Stimulated activated CD4-positive, alpha-beta T cell treated with anti-CD3 and anti-CD28 coated beads, Interleukin-1b, Interleukin-23, amount 100 ng/mL, for 24 hours (primary cell): ENCODE measurements around the gene HBM.
"Not testable (repeated sequence)": the region's sequence is repeated elsewhere in the genome, so short reads cannot be mapped to it uniquely, and the experiment has no call there.

Source experiments
- DNase-seq, 4 experiments: peaks; one replicate each; pipeline ENCODE4 v3.0.0-alpha.2; 2020; ENCODE audit warnings: low read depth in 4 of 4, low spot score in 1 of 4

The HBM gene

DNA sequence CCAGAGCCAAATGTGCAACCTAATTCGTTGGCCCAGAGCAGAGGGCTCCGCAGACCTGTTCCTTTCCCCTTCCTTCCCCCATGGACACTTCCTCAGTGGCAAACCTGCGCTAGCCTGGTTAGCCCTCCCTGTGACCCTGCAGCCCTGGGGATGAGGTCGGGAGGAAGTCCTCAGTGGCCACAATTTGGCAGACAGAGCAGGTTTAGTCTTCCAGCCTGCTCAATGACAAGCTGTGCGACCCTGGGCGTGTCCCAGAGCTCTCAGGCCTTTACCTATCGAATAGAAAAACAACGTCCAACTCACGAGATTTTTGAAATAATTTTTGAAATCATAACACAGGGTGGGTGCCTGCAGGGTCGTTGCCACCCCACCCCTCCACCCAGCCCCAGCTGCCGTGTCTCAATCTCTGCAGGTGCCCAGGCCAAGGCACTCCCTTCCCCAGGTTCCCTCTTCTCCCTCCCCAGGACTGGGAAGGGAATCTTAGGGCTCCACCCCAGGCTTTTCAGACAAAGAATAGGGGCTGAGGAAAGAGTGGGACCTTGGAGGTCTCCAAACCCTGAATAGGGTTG lies 1.4 kb downstream of the HBM start:
- DNase-seq, result no peak

GRCh38 chr16:168424-168823 lies 2.6 kb downstream of the HBM start:
- no peak for DNase-seq

DNA sequence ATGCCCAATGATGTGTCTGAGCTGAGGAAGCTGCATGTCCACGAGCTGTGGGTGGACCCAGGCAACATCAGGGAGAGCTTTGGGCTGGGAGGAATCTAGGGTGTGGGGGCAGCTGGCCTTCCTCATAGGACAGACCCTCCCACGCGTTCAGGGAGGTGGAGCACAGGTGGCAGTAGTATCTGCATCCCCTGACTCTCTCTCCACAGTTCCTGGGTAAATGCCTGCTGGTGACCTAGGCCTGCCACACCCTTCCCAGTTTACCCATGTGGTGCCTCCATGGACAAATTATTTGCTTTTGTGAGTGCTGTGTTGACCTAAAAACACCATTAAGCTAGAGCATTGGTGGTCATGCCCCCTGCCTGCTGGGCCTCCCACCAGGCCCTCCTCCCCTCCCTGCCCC lies 3.2 kb downstream of the HBM start:
- DNase-seq, result no peak

- not testable (repeated sequence) for DNase-seq
These were observed 4.3 kb downstream of the HBM start for GRCh38 chr16:170088-170507.

DNA sequence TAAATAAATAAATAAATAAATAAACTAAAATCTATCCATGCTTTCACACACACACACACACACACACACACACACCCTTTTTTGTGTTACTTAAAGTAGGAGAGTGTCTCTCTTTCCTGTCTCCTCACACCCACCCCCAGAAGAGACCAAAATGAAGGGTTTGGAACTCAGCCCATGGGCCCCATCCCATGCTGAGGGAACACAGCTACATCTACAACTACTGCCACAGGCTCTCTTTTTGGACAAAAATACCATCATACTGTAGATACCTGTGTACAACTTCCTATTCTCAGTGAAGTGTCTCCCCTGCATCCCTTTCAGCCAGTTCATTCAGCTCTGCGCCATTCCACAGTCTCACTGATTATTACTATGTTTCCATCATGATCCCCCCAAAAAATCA lies 5.0 kb downstream of the HBM start:
- no peak for DNase-seq

DNA sequence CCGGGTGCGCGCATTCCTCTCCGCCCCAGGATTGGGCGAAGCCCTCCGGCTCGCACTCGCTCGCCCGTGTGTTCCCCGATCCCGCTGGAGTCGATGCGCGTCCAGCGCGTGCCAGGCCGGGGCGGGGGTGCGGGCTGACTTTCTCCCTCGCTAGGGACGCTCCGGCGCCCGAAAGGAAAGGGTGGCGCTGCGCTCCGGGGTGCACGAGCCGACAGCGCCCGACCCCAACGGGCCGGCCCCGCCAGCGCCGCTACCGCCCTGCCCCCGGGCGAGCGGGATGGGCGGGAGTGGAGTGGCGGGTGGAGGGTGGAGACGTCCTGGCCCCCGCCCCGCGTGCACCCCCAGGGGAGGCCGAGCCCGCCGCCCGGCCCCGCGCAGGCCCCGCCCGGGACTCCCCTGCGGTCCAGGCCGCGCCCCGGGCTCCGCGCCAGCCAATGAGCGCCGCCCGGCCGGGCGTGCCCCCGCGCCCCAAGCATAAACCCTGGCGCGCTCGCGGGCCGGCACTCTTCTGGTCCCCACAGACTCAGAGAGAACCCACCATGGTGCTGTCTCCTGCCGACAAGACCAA lies 6.7 kb downstream of the HBM start, which contains the start of gene HBA2:
Gene HBA2 (plus strand): TSS at position 503 of the 568 bp plus-strand sequence. CDS start 37 bp downstream, at position 540.
- DNase-seq, result not testable (repeated sequence)

DNA sequence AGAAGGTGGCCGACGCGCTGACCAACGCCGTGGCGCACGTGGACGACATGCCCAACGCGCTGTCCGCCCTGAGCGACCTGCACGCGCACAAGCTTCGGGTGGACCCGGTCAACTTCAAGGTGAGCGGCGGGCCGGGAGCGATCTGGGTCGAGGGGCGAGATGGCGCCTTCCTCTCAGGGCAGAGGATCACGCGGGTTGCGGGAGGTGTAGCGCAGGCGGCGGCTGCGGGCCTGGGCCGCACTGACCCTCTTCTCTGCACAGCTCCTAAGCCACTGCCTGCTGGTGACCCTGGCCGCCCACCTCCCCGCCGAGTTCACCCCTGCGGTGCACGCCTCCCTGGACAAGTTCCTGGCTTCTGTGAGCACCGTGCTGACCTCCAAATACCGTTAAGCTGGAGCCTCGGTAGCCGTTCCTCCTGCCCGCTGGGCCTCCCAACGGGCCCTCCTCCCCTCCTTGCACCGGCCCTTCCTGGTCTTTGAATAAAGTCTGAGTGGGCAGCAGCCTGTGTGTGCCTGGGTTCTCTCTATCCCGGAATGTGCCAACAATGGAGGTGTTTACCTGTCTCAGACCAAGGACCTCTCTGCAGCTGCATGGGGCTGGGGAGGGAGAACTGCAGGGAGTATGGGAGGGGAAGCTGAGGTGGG lies 7.6 kb downstream of the HBM start:
- DNase-seq, result not testable (repeated sequence)

- DNase-seq, result not testable (repeated sequence)
These were observed 8.4 kb downstream of the HBM start for GRCh38 chr16:173928-174769.

DNA sequence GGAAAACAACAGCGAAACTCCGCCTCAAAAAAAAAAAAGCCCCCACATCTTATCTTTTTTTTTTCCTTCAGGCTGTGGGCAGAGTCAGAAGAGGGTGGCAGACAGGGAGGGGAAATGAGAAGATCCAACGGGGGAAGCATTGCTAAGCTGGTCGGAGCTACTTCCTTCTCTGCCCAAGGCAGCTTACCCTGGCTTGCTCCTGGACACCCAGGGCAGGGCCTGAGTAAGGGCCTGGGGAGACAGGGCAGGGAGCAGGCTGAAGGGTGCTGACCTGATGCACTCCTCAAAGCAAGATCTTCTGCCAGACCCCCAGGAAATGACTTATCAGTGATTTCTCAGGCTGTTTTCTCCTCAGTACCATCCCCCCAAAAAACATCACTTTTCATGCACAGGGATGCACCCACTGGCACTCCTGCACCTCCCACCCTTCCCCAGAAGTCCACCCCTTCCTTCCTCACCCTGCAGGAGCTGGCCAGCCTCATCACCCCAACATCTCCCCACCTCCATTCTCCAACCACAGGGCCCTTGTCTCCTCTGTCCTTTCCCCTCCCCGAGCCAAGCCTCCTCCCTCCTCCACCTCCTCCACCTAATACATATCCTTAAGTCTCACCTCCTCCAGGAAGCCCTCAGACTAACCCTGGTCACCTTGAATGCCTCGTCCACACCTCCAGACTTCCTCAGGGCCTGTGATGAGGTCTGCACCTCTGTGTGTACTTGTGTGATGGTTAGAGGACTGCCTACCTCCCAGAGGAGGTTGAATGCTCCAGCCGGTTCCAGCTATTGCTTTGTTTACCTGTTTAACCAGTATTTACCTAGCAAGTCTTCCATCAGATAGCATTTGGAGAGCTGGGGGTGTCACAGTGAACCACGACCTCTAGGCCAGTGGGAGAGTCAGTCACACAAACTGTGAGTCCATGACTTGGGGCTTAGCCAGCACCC lies 9.5 kb downstream of the HBM start:
- no peak for DNase-seq

GRCh38 chr16:176006-176405 lies 10.2 kb downstream of the HBM start:
- not testable (repeated sequence) for DNase-seq

DNA sequence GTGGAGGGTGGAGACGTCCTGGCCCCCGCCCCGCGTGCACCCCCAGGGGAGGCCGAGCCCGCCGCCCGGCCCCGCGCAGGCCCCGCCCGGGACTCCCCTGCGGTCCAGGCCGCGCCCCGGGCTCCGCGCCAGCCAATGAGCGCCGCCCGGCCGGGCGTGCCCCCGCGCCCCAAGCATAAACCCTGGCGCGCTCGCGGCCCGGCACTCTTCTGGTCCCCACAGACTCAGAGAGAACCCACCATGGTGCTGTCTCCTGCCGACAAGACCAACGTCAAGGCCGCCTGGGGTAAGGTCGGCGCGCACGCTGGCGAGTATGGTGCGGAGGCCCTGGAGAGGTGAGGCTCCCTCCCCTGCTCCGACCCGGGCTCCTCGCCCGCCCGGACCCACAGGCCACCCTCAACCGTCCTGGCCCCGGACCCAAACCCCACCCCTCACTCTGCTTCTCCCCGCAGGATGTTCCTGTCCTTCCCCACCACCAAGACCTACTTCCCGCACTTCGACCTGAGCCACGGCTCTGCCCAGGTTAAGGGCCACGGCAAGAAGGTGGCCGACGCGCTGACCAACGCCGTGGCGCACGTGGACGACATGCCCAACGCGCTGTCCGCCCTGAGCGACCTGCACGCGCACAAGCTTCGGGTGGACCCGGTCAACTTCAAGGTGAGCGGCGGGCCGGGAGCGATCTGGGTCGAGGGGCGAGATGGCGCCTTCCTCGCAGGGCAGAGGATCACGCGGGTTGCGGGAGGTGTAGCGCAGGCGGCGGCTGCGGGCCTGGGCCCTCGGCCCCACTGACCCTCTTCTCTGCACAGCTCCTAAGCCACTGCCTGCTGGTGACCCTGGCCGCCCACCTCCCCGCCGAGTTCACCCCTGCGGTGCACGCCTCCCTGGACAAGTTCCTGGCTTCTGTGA lies 11.0 kb downstream of the HBM start, which contains the start of gene HBA1:
Gene HBA1 (plus strand): TSS at position 204 of the 906 bp plus-strand sequence. CDS start 37 bp downstream, at position 241.
- DNase-seq, result not testable (repeated sequence)

DNA sequence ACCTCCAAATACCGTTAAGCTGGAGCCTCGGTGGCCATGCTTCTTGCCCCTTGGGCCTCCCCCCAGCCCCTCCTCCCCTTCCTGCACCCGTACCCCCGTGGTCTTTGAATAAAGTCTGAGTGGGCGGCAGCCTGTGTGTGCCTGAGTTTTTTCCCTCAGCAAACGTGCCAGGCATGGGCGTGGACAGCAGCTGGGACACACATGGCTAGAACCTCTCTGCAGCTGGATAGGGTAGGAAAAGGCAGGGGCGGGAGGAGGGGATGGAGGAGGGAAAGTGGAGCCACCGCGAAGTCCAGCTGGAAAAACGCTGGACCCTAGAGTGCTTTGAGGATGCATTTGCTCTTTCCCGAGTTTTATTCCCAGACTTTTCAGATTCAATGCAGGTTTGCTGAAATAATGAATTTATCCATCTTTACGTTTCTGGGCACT lies 11.6 kb downstream of the HBM start:
- DNase-seq, result no peak

- DNase-seq, result no peak
These were observed 12.3 kb downstream of the HBM start for GRCh38 chr16:177981-178667.

DNA sequence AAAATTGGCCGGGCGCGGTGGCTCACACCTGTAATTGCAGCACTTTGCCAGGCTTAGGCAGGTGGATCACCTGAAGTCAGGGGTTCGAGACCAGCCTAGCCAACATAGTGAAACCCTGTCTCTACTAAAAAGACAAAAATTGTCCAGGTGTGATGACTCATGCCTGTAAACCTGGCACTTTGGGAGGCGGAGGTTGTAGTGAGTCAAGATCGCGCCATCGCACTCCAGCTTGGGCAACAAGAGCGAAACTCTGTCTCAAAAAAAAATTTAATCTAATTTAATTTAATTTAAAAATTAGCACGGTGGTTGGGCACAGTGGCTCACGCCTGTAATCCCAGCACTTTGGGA lies 12.9 kb downstream of the HBM start:
- DNase-seq, result no peak

DNA sequence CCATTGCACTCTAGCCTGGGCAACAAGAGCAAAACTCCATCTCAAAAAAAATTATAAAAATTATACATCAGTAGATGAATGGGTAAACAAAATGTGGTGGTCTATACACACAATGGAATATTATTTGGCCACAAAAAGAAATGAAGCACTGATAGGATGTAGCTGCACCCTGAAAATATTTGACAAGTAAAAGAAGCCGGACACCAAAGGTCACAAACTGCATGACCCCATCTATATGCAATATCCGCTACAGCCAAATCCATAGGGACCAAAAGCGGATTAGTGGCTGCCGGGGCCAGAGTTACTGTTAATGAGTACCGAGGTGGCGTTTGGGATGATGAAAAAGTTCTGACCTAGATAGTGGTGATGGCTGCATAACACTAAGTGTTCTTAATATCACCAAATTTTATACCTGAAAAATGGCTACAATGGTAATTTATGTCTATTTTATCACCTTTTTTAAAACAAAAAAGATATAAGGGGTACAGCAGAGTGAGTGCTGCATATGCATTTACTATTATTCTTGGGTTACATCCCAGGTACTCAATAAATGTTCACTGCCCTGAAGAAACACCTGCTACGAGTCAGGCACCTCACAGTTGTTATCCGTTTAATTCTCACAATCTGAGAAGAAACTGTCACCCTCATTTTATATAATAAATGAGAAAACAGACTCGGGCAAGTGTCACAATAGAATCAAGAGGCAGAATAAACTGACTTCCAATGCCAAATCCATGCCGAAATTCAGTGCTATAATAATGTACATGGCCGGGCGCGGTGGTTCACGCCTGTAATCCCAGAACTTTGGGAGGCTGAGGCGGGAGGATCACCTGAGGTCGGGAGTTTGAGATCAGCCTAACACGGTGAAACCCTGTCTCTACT lies 13.7 kb downstream of the HBM start:
- DNase-seq, result no peak

DNA sequence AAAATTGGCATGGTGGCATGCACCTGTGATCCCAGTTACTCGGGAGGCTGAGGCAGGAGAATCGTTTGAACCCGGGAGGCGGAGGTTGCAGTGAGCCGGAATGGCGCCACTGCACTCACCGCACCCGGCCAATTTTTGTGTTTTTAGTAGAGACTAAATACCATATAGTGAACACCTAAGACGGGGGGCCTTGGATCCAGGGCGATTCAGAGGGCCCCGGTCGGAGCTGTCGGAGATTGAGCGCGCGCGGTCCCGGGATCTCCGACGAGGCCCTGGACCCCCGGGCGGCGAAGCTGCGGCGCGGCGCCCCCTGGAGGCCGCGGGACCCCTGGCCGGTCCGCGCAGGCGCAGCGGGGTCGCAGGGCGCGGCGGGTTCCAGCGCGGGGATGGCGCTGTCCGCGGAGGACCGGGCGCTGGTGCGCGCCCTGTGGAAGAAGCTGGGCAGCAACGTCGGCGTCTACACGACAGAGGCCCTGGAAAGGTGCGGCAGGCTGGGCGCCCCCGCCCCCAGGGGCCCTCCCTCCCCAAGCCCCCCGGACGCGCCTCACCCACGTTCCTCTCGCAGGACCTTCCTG lies 14.4 kb downstream of the HBM start, which contains the start of gene HBQ1:
Gene HBQ1 (plus strand): TSS at position 359 of the 575 bp plus-strand sequence. CDS start 28 bp downstream, at position 387.
- DNase-seq, result no peak
